H1 (cell line): ENCODE data around the gene STK33. TPM values are rescaled to one million over a fixed set of nuclear protein-coding genes. Genes with fewer than 3 reads are reported as not detected.

Experiments used
- EGR1 ChIP-seq: IDR thresholded peaks from 2 replicates; pipeline ENCODE4 v1.6.1; 2011; ENCODE audit warnings: low read depth, low read length, borderline replicate concordance
- RNF2 ChIP-seq: fragments of 200-900, 300-1000 bp; sonication (generic); IDR thresholded peaks from 2 replicates; pipeline ENCODE4 v1.7.1; 2016; ENCODE audit warnings: borderline replicate concordance, low read depth, mild to moderate bottlenecking, antibody characterized with exemption, low read length; ENCODE audit not compliant: poor library complexity, severe bottlenecking; ENCODE audit errors: missing control alignments
- SP4 ChIP-seq: IDR thresholded peaks from 2 replicates; pipeline ENCODE4 v1.6.1; 2012; ENCODE audit warnings: low read length, inconsistent platforms
- polyA plus RNA-seq, 7 experiments: library from polyadenylated mRNA; depleted of rRNA in 3 of 7; stranded (reverse) in 5 of 7; unstranded in 2 of 7; fragments of >200 nt in 5 of 7; fragments of 200-250 nt in 2 of 7; gene quantifications; 1 replicate in 5 of 7; 2 replicates in 1 of 7; 4 replicates in 1 of 7; pipeline versions ENCODE4 v1.2.1 to v1.2.3, GENCODE V29; 2011 to 2013; ENCODE audit warnings: missing spikeins in 2 of 7, mixed read lengths in 2 of 7
- total RNA-seq: library from RNA; stranded (reverse); fragmentation: NEBNext Ultra II Directional; extraction: Animal tissue kit (Norgen Biotek cat#: 25700); gene quantifications from 2 replicates; pipeline ENCODE4 v1.2.1, GENCODE V29; 2021

Gene STK33
- total and polyA plus RNA-seq, 2 of the 8 experiments (the other 6 are each of a cell fraction or from before 2014, with no cell fraction given) = 8.8 to 25.1 TPM

GRCh38 chr11:8389029-8389996 lies 204.7 kb downstream of the STK33 start (continued):
- TF ChIP-seq SP4 (no peak), EGR1 (no peak), RNF2 (no peak)
- TF ChIP-seq, all 59 proteins: peak for 0
